HG03342 (cell line): ENCODE measurements around the gene ATRIP.

ENCODE experiments used
- ATAC-seq: cut with Tn5 transposase; IDR thresholded peaks from one replicate; pipeline ENCODE4 v1.9.1; 2021; ENCODE audit warnings: mild to moderate bottlenecking, moderate library complexity; ENCODE audit not compliant: unreplicated experiment

Gene ATRIP

GRCh38 chr3:48409291-48410201, 37.0 kb upstream of the ATRIP start:
- no peak for ATAC-seq

- no peak for ATAC-seq
Observed at GRCh38 chr3:48410205-48411040, 36.1 kb upstream of the ATRIP start.

GRCh38 chr3:48411041-48411588, 35.4 kb upstream of the ATRIP start:
- ATAC-seq = no peak

- no peak for ATAC-seq
Observed at GRCh38 chr3:48411606-48412374, 34.7 kb upstream of the ATRIP start.

GRCh38 chr3:48412375-48413001, 34.0 kb upstream of the ATRIP start:
- ATAC-seq = no peak

GRCh38 chr3:48413086-48413485, 33.5 kb upstream of the ATRIP start:
- no peak for ATAC-seq

GRCh38 chr3:48413611-48414010, 32.9 kb upstream of the ATRIP start:
- no peak for ATAC-seq

GRCh38 chr3:48414376-48415250, 31.9 kb upstream of the ATRIP start:
- ATAC-seq = no peak

- no peak for ATAC-seq
Observed at GRCh38 chr3:48415251-48415953, 31.1 kb upstream of the ATRIP start.

GRCh38 chr3:48416091-48416505, 30.4 kb upstream of the ATRIP start:
- no peak for ATAC-seq

- ATAC-seq = no peak
Observed at GRCh38 chr3:48416546-48416945, 30.0 kb upstream of the ATRIP start.

GRCh38 chr3:48417529-48418108, 28.9 kb upstream of the ATRIP start:
- no peak for ATAC-seq

- no peak for ATAC-seq
Observed at GRCh38 chr3:48418140-48418539, 28.4 kb upstream of the ATRIP start.

GRCh38 chr3:48418651-48419050, 27.9 kb upstream of the ATRIP start:
- no peak for ATAC-seq

GRCh38 chr3:48419149-48419548, 27.4 kb upstream of the ATRIP start:
- no peak for ATAC-seq

- no peak for ATAC-seq
Observed at GRCh38 chr3:48419597-48419996, 26.9 kb upstream of the ATRIP start.

- no peak for ATAC-seq
Observed at GRCh38 chr3:48420561-48420960, 26.0 kb upstream of the ATRIP start.

- ATAC-seq = no peak
Observed at GRCh38 chr3:48422272-48422671, 24.3 kb upstream of the ATRIP start.
